ENCODE measurements around the gene ACVR2B.

ACVR2B gene

DNA sequence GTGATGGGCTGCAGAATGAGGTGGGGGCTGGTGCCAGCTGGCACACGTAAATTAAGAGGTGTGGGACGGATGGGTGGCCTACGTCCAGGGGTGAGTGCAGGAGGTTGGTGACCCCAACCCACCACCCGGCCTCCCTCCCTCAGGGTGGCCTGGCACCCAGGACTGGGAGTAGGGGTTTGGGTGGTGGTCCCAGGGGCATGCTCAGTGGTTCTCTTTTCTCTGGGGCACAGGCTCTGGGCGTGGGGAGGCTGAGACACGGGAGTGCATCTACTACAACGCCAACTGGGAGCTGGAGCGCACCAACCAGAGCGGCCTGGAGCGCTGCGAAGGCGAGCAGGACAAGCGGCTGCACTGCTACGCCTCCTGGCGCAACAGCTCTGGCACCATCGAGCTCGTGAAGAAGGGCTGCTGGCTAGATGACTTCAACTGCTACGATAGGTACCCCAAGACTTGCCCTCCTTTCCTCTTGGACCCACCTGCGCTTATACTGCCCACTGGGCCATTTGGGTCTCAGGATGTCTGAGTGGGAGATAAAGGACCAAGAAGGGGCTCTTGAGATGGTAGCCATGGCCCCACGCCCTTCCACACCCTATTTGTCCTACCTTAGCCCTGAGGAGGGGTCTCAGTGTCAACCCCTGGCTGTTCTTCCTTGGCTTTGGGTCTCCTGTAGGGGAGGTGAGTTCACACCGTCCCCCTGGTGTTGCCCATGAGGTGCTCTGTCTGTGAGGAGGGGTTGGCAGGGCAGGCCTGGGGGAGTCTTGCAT is 23.5 kb downstream of the ACVR2B start:
- POLR2A ChIA-PET, result no interaction called here
- Histone ChIP-seq H3K36me3 (ENCODE audit: control insufficient read depth in 4 of 4, insufficient read depth in 4 of 4, low read length in 3 of 4) (peaks cover 10 to 24% (median 12%) of the 10 kb centered on the region in 4 experiments), H3K4me1 (ENCODE audit: control extremely low read depth in 1 of 4, control insufficient read depth in 4 of 4, insufficient read depth in 4 of 4, low read length in 3 of 4) (peaks cover 0 to 3% (median 0%) of the 10 kb centered on the region in 4 experiments), H3K9me3 (ENCODE audit: control extremely low read depth in 1 of 5, control insufficient read depth in 4 of 5, insufficient read depth in 2 of 5, low read depth in 1 of 5, low read length in 4 of 5) (no peaks in the 10 kb centered on the region), H3K27ac (ENCODE audit: insufficient read depth in 1 of 2, low read depth in 1 of 2, low read length in 2 of 2, poor library complexity in 1 of 2, severe bottlenecking in 2 of 2) (no peak overlapping the region), H3K27me3 (replicated peaks in 2 of 5; ENCODE audit: control insufficient read depth in 4 of 5, insufficient read depth in 5 of 5, low read length in 4 of 5) (no peaks in the 10 kb centered on the region), H3K4me3 (ENCODE audit: control insufficient read depth in 1 of 7, extremely low read depth in 1 of 7, insufficient read depth in 4 of 7, low read depth in 2 of 7, low read length in 6 of 7) (no peak overlapping the region)
- 97% methylated on average over 16 of the region's 21 CpGs for WGBS (ENCODE audit: insufficient coverage)
- CTCF ChIA-PET, result interaction anchor here (10.0 kb wide), 1 partner anchor 132 kb away, joined by 98 read pairs; the partner anchor contains the start of gene XYLB
- DNase-seq, result no peak

DNA sequence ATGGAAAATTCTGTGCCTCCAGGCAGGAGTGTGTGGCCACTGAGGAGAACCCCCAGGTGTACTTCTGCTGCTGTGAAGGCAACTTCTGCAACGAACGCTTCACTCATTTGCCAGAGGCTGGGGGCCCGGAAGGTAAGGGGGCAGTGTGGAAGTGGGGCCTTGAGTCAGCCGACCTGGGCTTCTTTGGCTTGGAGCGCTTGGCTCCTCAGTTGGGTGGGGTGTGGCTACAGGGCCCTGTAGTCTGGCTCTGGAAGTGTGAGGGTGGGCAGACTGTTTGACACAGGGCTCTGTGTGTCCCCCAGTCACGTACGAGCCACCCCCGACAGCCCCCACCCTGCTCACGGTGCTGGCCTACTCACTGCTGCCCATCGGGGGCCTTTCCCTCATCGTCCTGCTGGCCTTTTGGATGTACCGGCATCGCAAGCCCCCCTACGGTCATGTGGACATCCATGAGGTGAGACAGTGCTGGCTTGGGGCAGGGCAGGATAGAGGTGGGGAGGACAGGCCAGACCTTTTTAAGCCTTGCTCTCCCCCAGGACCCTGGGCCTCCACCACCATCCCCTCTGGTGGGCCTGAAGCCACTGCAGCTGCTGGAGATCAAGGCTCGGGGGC is 24.3 kb downstream of the ACVR2B start:
- ChIA-PET CTCF (interaction anchor here (0.7 to 10.0 kb wide), 3 partner anchors 12 to 132 kb away, joined by 3 to 98 read pairs (median 4); partner anchors contain the start of gene XYLB), POLR2A (no interaction called here)
- Histone ChIP-seq H3K4me1 (ENCODE audit: control extremely low read depth in 1 of 4, control insufficient read depth in 4 of 4, insufficient read depth in 4 of 4, low read length in 3 of 4) (peaks cover 0 to 3% (median 0%) of the 10 kb centered on the region in 4 experiments), H3K4me3 (ENCODE audit: control insufficient read depth in 1 of 7, extremely low read depth in 1 of 7, insufficient read depth in 4 of 7, low read depth in 2 of 7, low read length in 6 of 7) (no peak overlapping the region), H3K9me3 (ENCODE audit: control extremely low read depth in 1 of 5, control insufficient read depth in 4 of 5, insufficient read depth in 2 of 5, low read depth in 1 of 5, low read length in 4 of 5) (no peaks in the 10 kb centered on the region), H3K36me3 (ENCODE audit: control insufficient read depth in 4 of 4, insufficient read depth in 4 of 4, low read length in 3 of 4) (peaks cover 10 to 25% (median 18%) of the 10 kb centered on the region in 4 experiments), H3K27ac (ENCODE audit: insufficient read depth in 1 of 2, low read depth in 1 of 2, low read length in 2 of 2, poor library complexity in 1 of 2, severe bottlenecking in 2 of 2) (no peak overlapping the region), H3K27me3 (replicated peaks in 2 of 5; ENCODE audit: control insufficient read depth in 4 of 5, insufficient read depth in 5 of 5, low read length in 4 of 5) (no peaks in the 10 kb centered on the region)
- 95% methylated on average over 9 of the region's 15 CpGs for WGBS (ENCODE audit: insufficient coverage)
- no peak for DNase-seq

GRCh38 chr3:38478901-38479300 is 25.2 kb downstream of the ACVR2B start:
- Histone ChIP-seq H3K4me1 (ENCODE audit: control extremely low read depth in 1 of 4, control insufficient read depth in 4 of 4, insufficient read depth in 4 of 4, low read length in 3 of 4) (peaks cover 0 to 5% (median 1%) of the 10 kb centered on the region in 4 experiments), H3K4me3 (ENCODE audit: control insufficient read depth in 1 of 7, extremely low read depth in 1 of 7, insufficient read depth in 4 of 7, low read depth in 2 of 7, low read length in 6 of 7) (no peak overlapping the region), H3K27me3 (replicated peaks in 2 of 5; ENCODE audit: control insufficient read depth in 4 of 5, insufficient read depth in 5 of 5, low read length in 4 of 5) (no peaks in the 10 kb centered on the region), H3K9me3 (ENCODE audit: control extremely low read depth in 1 of 5, control insufficient read depth in 4 of 5, insufficient read depth in 2 of 5, low read depth in 1 of 5, low read length in 4 of 5) (no peaks in the 10 kb centered on the region), H3K27ac (ENCODE audit: insufficient read depth in 1 of 2, low read depth in 1 of 2, low read length in 2 of 2, poor library complexity in 1 of 2, severe bottlenecking in 2 of 2) (no peak overlapping the region), H3K36me3 (ENCODE audit: control insufficient read depth in 4 of 4, insufficient read depth in 4 of 4, low read length in 3 of 4) (peaks cover 10 to 29% (median 20%) of the 10 kb centered on the region in 4 experiments)
- ChIA-PET POLR2A (no interaction called here), CTCF (interaction anchor here (1.2 to 10.0 kb wide), 5 partner anchors 11 to 133 kb away, joined by 3 to 98 read pairs (median 7); partner anchors contain the start of gene XYLB)
- no peak for DNase-seq
- WGBS (ENCODE audit: insufficient coverage), result 97% methylated on average over 9 of the region's 9 CpGs

GRCh38 chr3:38479431-38480092 is 25.9 kb downstream of the ACVR2B start:
- WGBS (ENCODE audit: insufficient coverage), result 82% methylated on average over 7 of the region's 10 CpGs
- no peaks in the 10 kb centered on the region for H3K27me3 ChIP-seq (replicated peaks in 2 of 5; ENCODE audit: control insufficient read depth in 4 of 5, insufficient read depth in 5 of 5, low read length in 4 of 5)
- no peak overlapping the region for H3K27ac ChIP-seq (ENCODE audit: insufficient read depth in 1 of 2, low read depth in 1 of 2, low read length in 2 of 2, poor library complexity in 1 of 2, severe bottlenecking in 2 of 2)
- H3K36me3 ChIP-seq (ENCODE audit: control insufficient read depth in 4 of 4, insufficient read depth in 4 of 4, low read length in 3 of 4), result peaks cover 10 to 29% (median 20%) of the 10 kb centered on the region in 4 experiments
- H3K9me3 ChIP-seq (ENCODE audit: control extremely low read depth in 1 of 5, control insufficient read depth in 4 of 5, insufficient read depth in 2 of 5, low read depth in 1 of 5, low read length in 4 of 5), result no peaks in the 10 kb centered on the region
- H3K4me1 ChIP-seq (ENCODE audit: control extremely low read depth in 1 of 4, control insufficient read depth in 4 of 4, insufficient read depth in 4 of 4, low read length in 3 of 4), result peaks cover 0 to 12% (median 6%) of the 10 kb centered on the region in 4 experiments
- no peak overlapping the region for H3K4me3 ChIP-seq (ENCODE audit: control insufficient read depth in 1 of 7, extremely low read depth in 1 of 7, insufficient read depth in 4 of 7, low read depth in 2 of 7, low read length in 6 of 7)
- POLR2A ChIA-PET, result no interaction called here
- peak; percentile 34 to 72 (median 55) for DNase-seq
- CTCF ChIA-PET, result interaction anchor here (0.7 to 10.0 kb wide), 17 partner anchors 10 to 483 kb away, joined by 3 to 98 read pairs (median 4); partner anchors contain the start of genes EXOG and XYLB

DNA sequence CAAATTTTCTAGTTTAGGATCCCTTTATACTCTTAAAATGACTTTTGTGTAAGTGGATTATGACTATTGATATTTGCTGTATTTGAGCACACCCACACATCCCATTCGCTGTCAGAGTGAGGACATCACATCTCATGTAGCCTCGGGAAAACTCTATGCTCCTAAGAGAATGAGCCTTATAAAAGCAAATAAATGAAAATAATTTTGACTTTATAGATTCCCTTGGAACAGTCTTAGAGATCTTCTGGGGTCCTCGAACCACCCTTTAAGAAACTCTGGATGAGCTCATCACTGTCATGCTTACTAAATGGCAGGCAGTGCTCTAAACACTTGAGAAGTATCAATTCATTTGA is 26.4 kb downstream of the ACVR2B start:
- Histone ChIP-seq H3K4me3 (ENCODE audit: control insufficient read depth in 1 of 7, extremely low read depth in 1 of 7, insufficient read depth in 4 of 7, low read depth in 2 of 7, low read length in 6 of 7) (no peak overlapping the region), H3K9me3 (ENCODE audit: control extremely low read depth in 1 of 5, control insufficient read depth in 4 of 5, insufficient read depth in 2 of 5, low read depth in 1 of 5, low read length in 4 of 5) (no peaks in the 10 kb centered on the region), H3K4me1 (ENCODE audit: control extremely low read depth in 1 of 4, control insufficient read depth in 4 of 4, insufficient read depth in 4 of 4, low read length in 3 of 4) (peaks cover 0 to 15% (median 6%) of the 10 kb centered on the region in 4 experiments), H3K36me3 (ENCODE audit: control insufficient read depth in 4 of 4, insufficient read depth in 4 of 4, low read length in 3 of 4) (peaks cover 10 to 29% (median 20%) of the 10 kb centered on the region in 4 experiments), H3K27me3 (replicated peaks in 2 of 5; ENCODE audit: control insufficient read depth in 4 of 5, insufficient read depth in 5 of 5, low read length in 4 of 5) (no peaks in the 10 kb centered on the region), H3K27ac (ENCODE audit: insufficient read depth in 1 of 2, low read depth in 1 of 2, low read length in 2 of 2, poor library complexity in 1 of 2, severe bottlenecking in 2 of 2) (no peak overlapping the region)
- DNase-seq, result no peak
- ChIA-PET CTCF (interaction anchor here (0.7 to 10.0 kb wide), 21 partner anchors 10 to 483 kb away, joined by 3 to 98 read pairs (median 5); partner anchors contain the start of genes EXOG and XYLB), POLR2A (no interaction called here)
- WGBS (ENCODE audit: insufficient coverage), result 73% methylated on average over 1 of the region's 3 CpGs

- POLR2A ChIA-PET, result no interaction called here
- DNase-seq, result no peak
Measured at GRCh38 chr3:38480930-38481329, 27.2 kb downstream of the ACVR2B start.

More at GRCh38 chr3:38480930-38481329, 27.2 kb downstream of the ACVR2B start:
- no peaks in the 10 kb centered on the region for H3K9me3 ChIP-seq (ENCODE audit: control extremely low read depth in 1 of 5, control insufficient read depth in 4 of 5, insufficient read depth in 2 of 5, low read depth in 1 of 5, low read length in 4 of 5)
- H3K4me1 ChIP-seq (ENCODE audit: control extremely low read depth in 1 of 4, control insufficient read depth in 4 of 4, insufficient read depth in 4 of 4, low read length in 3 of 4), result peaks cover 0 to 15% (median 6%) of the 10 kb centered on the region in 4 experiments
- 100% methylated on average over 2 of the region's 2 CpGs for WGBS (ENCODE audit: insufficient coverage)
- no peak overlapping the region for H3K27ac ChIP-seq (ENCODE audit: insufficient read depth in 1 of 2, low read depth in 1 of 2, low read length in 2 of 2, poor library complexity in 1 of 2, severe bottlenecking in 2 of 2)
- peaks cover 10 to 29% (median 20%) of the 10 kb centered on the region in 4 experiments for H3K36me3 ChIP-seq (ENCODE audit: control insufficient read depth in 4 of 4, insufficient read depth in 4 of 4, low read length in 3 of 4)
- CTCF ChIA-PET, result interaction anchor here (0.6 to 10.0 kb wide), 18 partner anchors 9 to 521 kb away, joined by 3 to 98 read pairs (median 5); partner anchors contain the start of genes EXOG and XYLB
- no peak overlapping the region for H3K4me3 ChIP-seq (ENCODE audit: control insufficient read depth in 1 of 7, extremely low read depth in 1 of 7, insufficient read depth in 4 of 7, low read depth in 2 of 7, low read length in 6 of 7)
- H3K27me3 ChIP-seq (replicated peaks in 2 of 5; ENCODE audit: control insufficient read depth in 4 of 5, insufficient read depth in 5 of 5, low read length in 4 of 5), result no peaks in the 10 kb centered on the region
